T-helper 1 cell treated with Interleukin-12 subunit alpha and Interleukin-12 subunit beta and Interleukin-4 antibody, amounts not matched to agents 30 μg/mL and 1 μg/mL, for 36 hours (primary cell): Measurements from ENCODE around the gene SLC25A21.
"Not testable (repeated sequence)": the region's sequence is repeated elsewhere in the genome, so short reads cannot be mapped to it uniquely, and the experiment has no call there.

Experiments used
- H3K27ac Mint-ChIP-seq: one replicate; pipeline ENCODE4 v1.8.0; 2021; ENCODE audit warnings: mild to moderate bottlenecking, mixed read lengths
- H3K27me3 Mint-ChIP-seq: one replicate; pipeline ENCODE4 v1.8.0; 2021; ENCODE audit warnings: low read depth, mixed read lengths
- H3K36me3 Mint-ChIP-seq: one replicate; pipeline ENCODE4 v1.8.0; 2021; ENCODE audit warnings: low read depth, mixed read lengths
- H3K4me1 Mint-ChIP-seq: one replicate; pipeline ENCODE4 v1.8.0; 2021; ENCODE audit warnings: low read depth, mixed read lengths
- H3K4me3 Mint-ChIP-seq: one replicate; pipeline ENCODE4 v1.8.0; 2021; ENCODE audit warnings: mild to moderate bottlenecking, moderate library complexity, mixed read lengths
- H3K9me3 Mint-ChIP-seq: one replicate; pipeline ENCODE4 v1.8.0; 2021; ENCODE audit warnings: mixed read lengths

The SLC25A21 gene

GRCh38 chr14:37098132-37098531, 74.3 kb downstream of the SLC25A21 start:
- Mint-ChIP-seq H3K27ac (no peak overlapping the region), H3K4me3 (no peak overlapping the region), H3K9me3 (no peaks in the 10 kb centered on the region)

GRCh38 chr14:37094502-37094901, 77.9 kb downstream of the SLC25A21 start:
- Mint-ChIP-seq H3K27ac (no peak overlapping the region), H3K4me3 (no peak overlapping the region), H3K36me3 (no peaks in the 10 kb centered on the region), H3K9me3 (no peaks in the 10 kb centered on the region), H3K27me3 (no peaks in the 10 kb centered on the region), H3K4me1 (no peaks in the 10 kb centered on the region)

More at GRCh38 chr14:37098132-37098531, 74.3 kb downstream of the SLC25A21 start:
- Mint-ChIP-seq H3K36me3 (no peaks in the 10 kb centered on the region), H3K4me1 (no peaks in the 10 kb centered on the region), H3K27me3 (no peaks in the 10 kb centered on the region)

- Mint-ChIP-seq H3K27ac (no peak overlapping the region), H3K4me1 (no peaks in the 10 kb centered on the region), H3K36me3 (no peaks in the 10 kb centered on the region), H3K9me3 (no peaks in the 10 kb centered on the region), H3K4me3 (no peak overlapping the region), H3K27me3 (no peaks in the 10 kb centered on the region)
These were observed 79.0 kb downstream of the SLC25A21 start for GRCh38 chr14:37093364-37093763.

- Mint-ChIP-seq H3K27ac (no peak overlapping the region), H3K9me3 (no peaks in the 10 kb centered on the region), H3K4me3 (no peak overlapping the region), H3K4me1 (no peaks in the 10 kb centered on the region), H3K36me3 (no peaks in the 10 kb centered on the region), H3K27me3 (no peaks in the 10 kb centered on the region)
These were observed 80.8 kb downstream of the SLC25A21 start for GRCh38 chr14:37091651-37092050.

- no peak overlapping the region for H3K27ac Mint-ChIP-seq
- no peaks in the 10 kb centered on the region for H3K4me1 Mint-ChIP-seq
- H3K9me3 Mint-ChIP-seq: no peaks in the 10 kb centered on the region
- no peak overlapping the region for H3K4me3 Mint-ChIP-seq
- H3K36me3 Mint-ChIP-seq: no peaks in the 10 kb centered on the region
- H3K27me3 Mint-ChIP-seq: no peaks in the 10 kb centered on the region
These were observed 82.4 kb downstream of the SLC25A21 start for GRCh38 chr14:37090026-37090425.

- no peaks in the 10 kb centered on the region for H3K36me3 Mint-ChIP-seq
- H3K9me3 Mint-ChIP-seq: no peaks in the 10 kb centered on the region
- no peak overlapping the region for H3K4me3 Mint-ChIP-seq
- H3K27me3 Mint-ChIP-seq: no peaks in the 10 kb centered on the region
- H3K4me1 Mint-ChIP-seq: no peaks in the 10 kb centered on the region
- no peak overlapping the region for H3K27ac Mint-ChIP-seq
These were observed 83.0 kb downstream of the SLC25A21 start for GRCh38 chr14:37089410-37089809.

GRCh38 chr14:37088356-37089215, 83.8 kb downstream of the SLC25A21 start:
- H3K4me1 Mint-ChIP-seq: no peaks in the 10 kb centered on the region
- H3K27me3 Mint-ChIP-seq: no peaks in the 10 kb centered on the region

GRCh38 chr14:37087520-37087919, 84.9 kb downstream of the SLC25A21 start:
- H3K9me3 Mint-ChIP-seq: no peaks in the 10 kb centered on the region
- H3K36me3 Mint-ChIP-seq: no peaks in the 10 kb centered on the region
- no peak overlapping the region for H3K27ac Mint-ChIP-seq
- no peak overlapping the region for H3K4me3 Mint-ChIP-seq
- no peaks in the 10 kb centered on the region for H3K27me3 Mint-ChIP-seq
- no peaks in the 10 kb centered on the region for H3K4me1 Mint-ChIP-seq

More at GRCh38 chr14:37088356-37089215, 83.8 kb downstream of the SLC25A21 start:
- Mint-ChIP-seq H3K4me3 (no peak overlapping the region), H3K27ac (no peak overlapping the region), H3K9me3 (no peaks in the 10 kb centered on the region), H3K36me3 (no peaks in the 10 kb centered on the region)

GRCh38 chr14:37083599-37083998, 88.8 kb downstream of the SLC25A21 start:
- Mint-ChIP-seq H3K36me3 (no peaks in the 10 kb centered on the region), H3K27me3 (no peaks in the 10 kb centered on the region), H3K27ac (no peak overlapping the region), H3K4me3 (no peak overlapping the region), H3K9me3 (no peaks in the 10 kb centered on the region), H3K4me1 (no peaks in the 10 kb centered on the region)

- Mint-ChIP-seq H3K4me1 (no peaks in the 10 kb centered on the region), H3K4me3 (no peak overlapping the region), H3K36me3 (no peaks in the 10 kb centered on the region), H3K27me3 (no peaks in the 10 kb centered on the region), H3K9me3 (no peaks in the 10 kb centered on the region), H3K27ac (no peak overlapping the region)
These were observed 90.0 kb downstream of the SLC25A21 start for GRCh38 chr14:37082449-37082848.

GRCh38 chr14:37081856-37082255, 90.5 kb downstream of the SLC25A21 start:
- Mint-ChIP-seq H3K4me1 (no peaks in the 10 kb centered on the region), H3K27ac (no peak overlapping the region), H3K4me3 (no peak overlapping the region), H3K9me3 (no peaks in the 10 kb centered on the region), H3K27me3 (no peaks in the 10 kb centered on the region), H3K36me3 (no peaks in the 10 kb centered on the region)

GRCh38 chr14:37081218-37081617, 91.2 kb downstream of the SLC25A21 start:
- Mint-ChIP-seq H3K27me3 (no peaks in the 10 kb centered on the region), H3K4me1 (no peaks in the 10 kb centered on the region), H3K9me3 (no peaks in the 10 kb centered on the region), H3K4me3 (no peak overlapping the region), H3K36me3 (no peaks in the 10 kb centered on the region), H3K27ac (no peak overlapping the region)

GRCh38 chr14:37078131-37078530, 94.3 kb downstream of the SLC25A21 start:
- H3K4me3 Mint-ChIP-seq: no peak overlapping the region
- no peaks in the 10 kb centered on the region for H3K36me3 Mint-ChIP-seq
- peaks cover 6% of the 10 kb centered on the region for H3K9me3 Mint-ChIP-seq
- H3K27me3 Mint-ChIP-seq: no peaks in the 10 kb centered on the region
- H3K27ac Mint-ChIP-seq: no peak overlapping the region
- no peaks in the 10 kb centered on the region for H3K4me1 Mint-ChIP-seq

GRCh38 chr14:37074320-37074719, 98.1 kb downstream of the SLC25A21 start:
- not testable (repeated sequence) for H3K27me3 Mint-ChIP-seq, H3K4me1 Mint-ChIP-seq, H3K36me3 Mint-ChIP-seq, H3K4me3 Mint-ChIP-seq, H3K9me3 Mint-ChIP-seq, H3K27ac Mint-ChIP-seq

- Mint-ChIP-seq H3K36me3 (no peaks in the 10 kb centered on the region), H3K27me3 (no peaks in the 10 kb centered on the region), H3K4me1 (no peaks in the 10 kb centered on the region), H3K27ac (no peak overlapping the region), H3K4me3 (no peak overlapping the region), H3K9me3 (no peaks in the 10 kb centered on the region)
These were observed 108.8 kb downstream of the SLC25A21 start for GRCh38 chr14:37063467-37064240.
